H9 (cell line): ENCODE data around the gene CEACAM18. TPM values are rescaled to one million over a fixed set of nuclear protein-coding genes. Genes with fewer than 3 reads are reported as not detected.

Source experiments
- DNase-seq: peaks from one replicate; pipeline ENCODE4 v3.0.0-alpha.2; 2017
- H2AFZ ChIP-seq: one replicate; pipeline ENCODE4 v1.6.1; 2013; ENCODE audit warnings: mild to moderate bottlenecking, low read length, control low read depth, moderate library complexity
- H2AK5ac ChIP-seq: 2 replicates; pipeline ENCODE4 v1.6.1; 2013; ENCODE audit warnings: low read length, control low read depth, mixed read lengths; ENCODE audit not compliant: insufficient read length
- H2BK120ac ChIP-seq: one replicate; pipeline ENCODE4 v1.6.1; 2013; ENCODE audit warnings: low read depth, mild to moderate bottlenecking, low read length, control low read depth, inconsistent platforms; ENCODE audit not compliant: poor library complexity, severe bottlenecking
- H2BK12ac ChIP-seq: 2 replicates; pipeline ENCODE4 v1.6.1; 2013; ENCODE audit warnings: low read length, control low read depth, mixed read lengths, low read depth; ENCODE audit not compliant: insufficient read length
- H2BK15ac ChIP-seq: 2 replicates; pipeline ENCODE4 v1.6.1; 2013; ENCODE audit warnings: low read depth, low read length, control low read depth
- H2BK20ac ChIP-seq: one replicate; pipeline ENCODE4 v1.6.1; 2013; ENCODE audit warnings: low read depth, mild to moderate bottlenecking, low read length, control low read depth, inconsistent platforms; ENCODE audit not compliant: poor library complexity, severe bottlenecking
- H2BK5ac ChIP-seq: 2 replicates; pipeline ENCODE4 v1.6.1; 2013; ENCODE audit warnings: low read length, control low read depth, mixed read lengths; ENCODE audit not compliant: insufficient read length
- H3K14ac ChIP-seq: 2 replicates; pipeline ENCODE4 v1.6.1; 2013; ENCODE audit warnings: low read length, control low read depth; ENCODE audit not compliant: insufficient read depth
- H3K18ac ChIP-seq: 2 replicates; pipeline ENCODE4 v1.6.1; 2013; ENCODE audit warnings: low read depth, mild to moderate bottlenecking, mixed read lengths, low read length, control low read depth; ENCODE audit not compliant: insufficient read length
- H3K23ac ChIP-seq: 2 replicates; pipeline ENCODE4 v1.6.1; 2013; ENCODE audit warnings: low read length, control low read depth, mixed read lengths, low read depth; ENCODE audit not compliant: insufficient read length
- H3K23me2 ChIP-seq: 2 replicates; pipeline ENCODE4 v1.6.1; 2013; ENCODE audit warnings: low read depth, mild to moderate bottlenecking, mixed read lengths, low read length, control low read depth; ENCODE audit not compliant: insufficient read length, poor library complexity, severe bottlenecking
- H3K27ac ChIP-seq: 2 replicates; pipeline ENCODE4 v1.5.1; 2013; ENCODE audit warnings: low read length, control low read depth, mixed read lengths, low read depth; ENCODE audit not compliant: insufficient read length
- H3K27me3 ChIP-seq: 2 replicates; pipeline ENCODE4 v1.6.1; 2013; ENCODE audit warnings: low read length, control low read depth, inconsistent platforms; ENCODE audit not compliant: insufficient read depth
- H3K4ac ChIP-seq: 2 replicates; pipeline ENCODE4 v1.6.1; 2013; ENCODE audit warnings: low read depth, mild to moderate bottlenecking, control low read depth, inconsistent platforms, low read length, moderate library complexity
- H3K4me1 ChIP-seq: 2 replicates; pipeline ENCODE4 v1.6.1; 2013; ENCODE audit warnings: low read length, control low read depth, inconsistent platforms; ENCODE audit not compliant: insufficient read depth
- H3K4me2 ChIP-seq: 2 replicates; pipeline ENCODE4 v1.6.1; 2013; ENCODE audit warnings: low read length, control low read depth, mixed read lengths; ENCODE audit not compliant: insufficient read length, insufficient read depth
- H3K56ac ChIP-seq: 2 replicates; pipeline ENCODE4 v1.6.1; 2013; ENCODE audit warnings: low read depth, mild to moderate bottlenecking, mixed read lengths, low read length, control low read depth; ENCODE audit not compliant: insufficient read length
- H3K79me1 ChIP-seq: 2 replicates; pipeline ENCODE4 v1.6.1; 2013; ENCODE audit warnings: low read depth, mild to moderate bottlenecking, moderate library complexity, low read length, control low read depth, inconsistent platforms; ENCODE audit not compliant: insufficient read depth, poor library complexity, severe bottlenecking
- H3K79me2 ChIP-seq: 2 replicates; pipeline ENCODE4 v1.6.1; 2013; ENCODE audit warnings: low read length, control low read depth, inconsistent platforms; ENCODE audit not compliant: insufficient read depth
- H3K9ac ChIP-seq: 2 replicates; pipeline ENCODE4 v1.6.1; 2013; ENCODE audit warnings: low read length, control low read depth, mixed read lengths; ENCODE audit not compliant: insufficient read length; ENCODE audit errors: extremely low read depth
- H3K9me3 ChIP-seq: one replicate; pipeline ENCODE4 v1.6.1; 2013; ENCODE audit warnings: low read depth, low read length, inconsistent platforms; ENCODE audit not compliant: control insufficient read depth
- H3T11ph ChIP-seq: one replicate; pipeline ENCODE4 v1.6.1; 2013; ENCODE audit warnings: mild to moderate bottlenecking, low read length, control low read depth, inconsistent platforms
- H4K20me1 ChIP-seq: one replicate; pipeline ENCODE4 v1.6.1; 2013; ENCODE audit not compliant: control insufficient read depth, insufficient read length, insufficient read depth
- H4K5ac ChIP-seq: 2 replicates; pipeline ENCODE4 v1.6.1; 2013; ENCODE audit warnings: low read depth, mild to moderate bottlenecking, mixed read lengths, low read length, control low read depth; ENCODE audit not compliant: insufficient read length
- H4K8ac ChIP-seq: replicated peaks from 2 replicates; pipeline ENCODE4 v1.6.1; 2013; ENCODE audit warnings: low read length, control low read depth, mixed read lengths, low read depth; ENCODE audit not compliant: insufficient read length
- H4K91ac ChIP-seq: 2 replicates; pipeline ENCODE4 v1.6.1; 2013; ENCODE audit warnings: low read depth, mild to moderate bottlenecking, moderate library complexity, mixed read lengths, low read length, control low read depth; ENCODE audit not compliant: insufficient read length
- H3K27ac Mint-ChIP-seq, 3 experiments: 2 replicates in 2 of 3; 3 replicates in 1 of 3; pipeline ENCODE4 v1.8.0; 2020 to 2021; ENCODE audit warnings: mixed read lengths in 3 of 3, mild to moderate bottlenecking in 1 of 3, moderate library complexity in 1 of 3
- H3K27me3 Mint-ChIP-seq: 2 replicates; pipeline ENCODE4 v1.8.0; 2021; ENCODE audit warnings: low read depth, mild to moderate bottlenecking, moderate library complexity, mixed read lengths
- H3K36me3 Mint-ChIP-seq, 3 experiments: 2 replicates in 2 of 3; 3 replicates in 1 of 3; pipeline ENCODE4 v1.8.0; 2020 to 2021; ENCODE audit warnings: low read depth in 3 of 3, mixed read lengths in 3 of 3; ENCODE audit not compliant: insufficient read depth in 1 of 3
- H3K4me1 Mint-ChIP-seq, 2 experiments: 2 replicates each; pipeline ENCODE4 v1.8.0; 2020; ENCODE audit warnings: mixed read lengths in 2 of 2
- H3K4me3 Mint-ChIP-seq, 2 experiments: 2 replicates in 1 of 2; 3 replicates in 1 of 2; pipeline ENCODE4 v1.8.0; 2020 to 2021; ENCODE audit warnings: mild to moderate bottlenecking in 2 of 2, mixed read lengths in 2 of 2, moderate library complexity in 1 of 2
- H3K9me3 Mint-ChIP-seq, 2 experiments: 2 replicates in 1 of 2; 3 replicates in 1 of 2; pipeline ENCODE4 v1.8.0; 2020; ENCODE audit warnings: mild to moderate bottlenecking in 2 of 2, mixed read lengths in 2 of 2, moderate library complexity in 1 of 2
- CTCF ChIP-seq: fragments of 200-600 bp; sonication (generic); conservative IDR thresholded peaks from 3 replicates; pipeline ENCODE4 v1.8.0; 2021; ENCODE audit warnings: antibody characterized with exemption, mild to moderate bottlenecking
- WGBS: extraction: QIAGEN DNeasy Blood & Tissue Kit; methylation state at CpG from one replicate; pipeline ENCODE4 v1.1.7; 2013; ENCODE audit warnings: missing lambda C conversion rate, low lambda C conversion rate, mixed read lengths; ENCODE audit not compliant: insufficient read length; ENCODE audit errors: extremely low coverage; 5-methylcytosine and 5-hydroxymethylcytosine counted together
- total RNA-seq: library from RNA; stranded (reverse); gene quantifications from 2 replicates; pipeline ENCODE4 v1.2.1, GENCODE V29; 2021

CEACAM18 gene
- total RNA-seq, 1 experiment from 2014 or later = not detected

GRCh38 chr19:51480590-51480989, 2.3 kb downstream of the CEACAM18 start:
- Histone ChIP-seq H3K56ac (no peak overlapping the region), H2AFZ (no peak overlapping the region), H4K8ac (no peak overlapping the region), H3K23ac (no peak overlapping the region), H3K4me1 (no peaks in the 10 kb centered on the region), H4K91ac (no peak overlapping the region), H2BK12ac (no peak overlapping the region), H2BK120ac (no peak overlapping the region), H3K79me2 (no peaks in the 10 kb centered on the region), H3T11ph (no peak overlapping the region), H3K18ac (no peak overlapping the region), H3K14ac (no peak overlapping the region), H3K4me2 (no peak overlapping the region), H3K27ac (no peak overlapping the region), H3K9ac (no peak overlapping the region), H4K5ac (no peak overlapping the region), H4K20me1 (no peaks in the 10 kb centered on the region), H2BK15ac (no peak overlapping the region), H2BK5ac (no peak overlapping the region), H2AK5ac (no peak overlapping the region), H3K27me3 (no peaks in the 10 kb centered on the region), H3K79me1 (no peaks in the 10 kb centered on the region), H3K4ac (no peak overlapping the region), H2BK20ac (no peak overlapping the region), H3K9me3 (no peaks in the 10 kb centered on the region), H3K23me2 (no peaks in the 10 kb centered on the region)
- Mint-ChIP-seq H3K4me1 (no peaks in the 10 kb centered on the region), H3K9me3 (peaks cover 32 to 96% of the 10 kb centered on the region in 2 experiments), H3K4me3 (no peak overlapping the region; a peak in 1 of 5 replicates), H3K27me3 (peaks cover 45% of the 10 kb centered on the region), H3K27ac (no peak overlapping the region), H3K36me3 (peaks cover 0 to 4% (median 0%) of the 10 kb centered on the region in 3 experiments; a peak in 2 of 7 replicates)
- peak; percentile 38 for DNase-seq
- no CpG with 5 or more reads among the region's 8 CpGs for WGBS
- no peak for TF ChIP-seq CTCF
